Measurements from ENCODE around the gene PATJ.

Gene PATJ

DNA sequence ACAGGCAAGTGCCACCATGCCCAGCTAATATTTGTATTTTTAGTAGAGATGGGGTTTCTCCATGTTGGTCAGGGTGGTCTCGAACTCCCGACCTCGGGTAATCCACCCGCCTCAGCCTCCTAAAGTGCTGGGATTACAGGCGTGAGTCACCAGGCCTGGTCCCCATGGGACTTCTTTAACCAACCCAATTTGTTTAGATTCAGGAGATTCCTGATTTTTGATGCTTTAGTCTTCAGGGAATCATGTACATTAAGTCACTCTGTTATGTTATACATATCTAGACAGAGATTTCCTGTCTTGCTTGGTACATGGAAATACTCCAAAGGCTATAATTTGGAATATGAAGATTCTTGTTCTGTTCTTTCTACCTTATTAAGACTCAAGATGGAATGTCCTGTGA is 250.0 kb downstream of the PATJ start:
- Histone ChIP-seq H3K36me3 (ENCODE audit: insufficient read depth, low read length) (no peaks in the 10 kb centered on the region), H3K4me1 (ENCODE audit: insufficient read depth, low read length) (no peaks in the 10 kb centered on the region), H3K79me2 (ENCODE audit: insufficient read depth, low read length) (no peaks in the 10 kb centered on the region), H3K9ac (ENCODE audit: low read depth, low read length) (no peak overlapping the region), H3K27me3 (ENCODE audit: insufficient read depth, low read length, poor library complexity) (no peaks in the 10 kb centered on the region), H4K20me1 (ENCODE audit: insufficient read depth, low read length) (no peaks in the 10 kb centered on the region), H3K27ac (ENCODE audit: low read length) (no peak overlapping the region), H3K4me3 (ENCODE audit: low read depth in 1 of 2, low read length in 2 of 2) (no peak overlapping the region), H2AFZ (ENCODE audit: low read depth, low read length) (no peak overlapping the region), H3K9me3 (ENCODE audit: insufficient read depth, low read length, severe bottlenecking) (no peaks in the 10 kb centered on the region), H3K4me2 (ENCODE audit: insufficient read depth, low read length) (no peak overlapping the region)
- DNase-seq (no peak), ATAC-seq (ENCODE audit: insufficient read depth, low read depth) (no peak)
- TF ChIP-seq, protein P1, sequence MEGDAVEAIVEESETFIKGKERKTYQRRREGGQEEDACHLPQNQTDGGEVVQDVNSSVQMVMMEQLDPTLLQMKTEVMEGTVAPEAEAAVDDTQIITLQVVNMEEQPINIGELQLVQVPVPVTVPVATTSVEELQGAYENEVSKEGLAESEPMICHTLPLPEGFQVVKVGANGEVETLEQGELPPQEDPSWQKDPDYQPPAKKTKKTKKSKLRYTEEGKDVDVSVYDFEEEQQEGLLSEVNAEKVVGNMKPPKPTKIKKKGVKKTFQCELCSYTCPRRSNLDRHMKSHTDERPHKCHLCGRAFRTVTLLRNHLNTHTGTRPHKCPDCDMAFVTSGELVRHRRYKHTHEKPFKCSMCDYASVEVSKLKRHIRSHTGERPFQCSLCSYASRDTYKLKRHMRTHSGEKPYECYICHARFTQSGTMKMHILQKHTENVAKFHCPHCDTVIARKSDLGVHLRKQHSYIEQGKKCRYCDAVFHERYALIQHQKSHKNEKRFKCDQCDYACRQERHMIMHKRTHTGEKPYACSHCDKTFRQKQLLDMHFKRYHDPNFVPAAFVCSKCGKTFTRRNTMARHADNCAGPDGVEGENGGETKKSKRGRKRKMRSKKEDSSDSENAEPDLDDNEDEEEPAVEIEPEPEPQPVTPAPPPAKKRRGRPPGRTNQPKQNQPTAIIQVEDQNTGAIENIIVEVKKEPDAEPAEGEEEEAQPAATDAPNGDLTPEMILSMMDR (IDR thresholded peaks at IDR 0.05; ENCODE audit: borderline replicate concordance, extremely low read depth, low read length, poor library complexity, severe bottlenecking): no peak

DNA sequence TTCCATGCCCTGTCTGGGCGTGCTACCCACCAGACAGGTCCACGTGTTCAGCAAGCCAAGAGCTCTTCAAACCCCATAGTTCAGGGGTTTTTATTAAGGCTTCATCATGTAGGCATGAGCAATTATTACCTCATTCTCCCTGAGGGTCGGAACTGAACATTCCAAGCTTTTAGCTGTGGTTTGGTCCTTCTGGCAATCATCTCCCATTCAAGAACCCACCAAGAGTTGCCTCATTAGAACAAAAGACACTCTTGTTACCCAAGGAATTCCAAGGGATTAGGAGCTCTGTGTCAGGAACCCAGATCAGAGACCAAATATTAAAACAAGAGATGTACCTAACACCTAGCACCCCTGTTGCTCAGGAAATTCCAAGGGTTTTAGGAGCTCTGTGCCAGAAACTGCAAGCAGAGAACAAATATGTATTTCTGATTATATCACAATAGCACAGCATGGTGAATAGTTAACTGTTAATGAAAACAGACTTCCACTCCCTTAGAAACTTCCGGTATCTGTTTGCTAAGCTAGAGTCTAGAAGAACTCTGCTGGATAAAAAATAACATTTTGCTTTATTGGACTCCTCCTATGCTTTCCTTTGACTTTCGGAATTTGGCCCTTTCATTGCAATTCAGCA is 251.2 kb downstream of the PATJ start:
- H3K4me2 ChIP-seq (ENCODE audit: insufficient read depth, low read length): no peak overlapping the region
- H3K9ac ChIP-seq (ENCODE audit: low read depth, low read length): no peak overlapping the region
- H3K36me3 ChIP-seq (ENCODE audit: insufficient read depth, low read length): no peaks in the 10 kb centered on the region
- ATAC-seq (ENCODE audit: insufficient read depth, low read depth) (no peak), DNase-seq (no peak)
- no peaks in the 10 kb centered on the region for H3K27me3 ChIP-seq (ENCODE audit: insufficient read depth, low read length, poor library complexity)
- H3K27ac ChIP-seq (ENCODE audit: low read length): no peak overlapping the region
- no peak overlapping the region for H3K4me3 ChIP-seq (ENCODE audit: low read depth in 1 of 2, low read length in 2 of 2)
- TF ChIP-seq EZH2 (IDR thresholded peaks at IDR 0.05; ENCODE audit: borderline replicate concordance, low read depth, low read length, severe bottlenecking): no peak
- TF ChIP-seq, protein P1 (IDR thresholded peaks at IDR 0.05; ENCODE audit: borderline replicate concordance, extremely low read depth, low read length, poor library complexity, severe bottlenecking): no peak
- H2AFZ ChIP-seq (ENCODE audit: low read depth, low read length): no peak overlapping the region
- H3K9me3 ChIP-seq (ENCODE audit: insufficient read depth, low read length, severe bottlenecking): no peaks in the 10 kb centered on the region
- H3K79me2 ChIP-seq (ENCODE audit: insufficient read depth, low read length): no peaks in the 10 kb centered on the region
- no peaks in the 10 kb centered on the region for H4K20me1 ChIP-seq (ENCODE audit: insufficient read depth, low read length)
- no peaks in the 10 kb centered on the region for H3K4me1 ChIP-seq (ENCODE audit: insufficient read depth, low read length)

GRCh38 chr1:61995641-61996040 is 253.4 kb downstream of the PATJ start:
- Histone ChIP-seq H3K27ac (ENCODE audit: low read length) (no peak overlapping the region), H3K4me3 (ENCODE audit: low read depth in 1 of 2, low read length in 2 of 2) (no peak overlapping the region), H3K9me3 (ENCODE audit: insufficient read depth, low read length, severe bottlenecking) (no peaks in the 10 kb centered on the region), H3K36me3 (ENCODE audit: insufficient read depth, low read length) (no peaks in the 10 kb centered on the region), H3K79me2 (ENCODE audit: insufficient read depth, low read length) (no peaks in the 10 kb centered on the region), H3K4me1 (ENCODE audit: insufficient read depth, low read length) (no peaks in the 10 kb centered on the region), H3K4me2 (ENCODE audit: insufficient read depth, low read length) (no peak overlapping the region), H3K9ac (ENCODE audit: low read depth, low read length) (no peak overlapping the region), H2AFZ (ENCODE audit: low read depth, low read length) (no peak overlapping the region), H3K27me3 (ENCODE audit: insufficient read depth, low read length, poor library complexity) (no peaks in the 10 kb centered on the region), H4K20me1 (ENCODE audit: insufficient read depth, low read length) (no peaks in the 10 kb centered on the region)
- DNase-seq (no peak), ATAC-seq (ENCODE audit: insufficient read depth, low read depth) (no peak)
- TF ChIP-seq EZH2 (IDR thresholded peaks at IDR 0.05; ENCODE audit: borderline replicate concordance, low read depth, low read length, severe bottlenecking): no peak

DNA sequence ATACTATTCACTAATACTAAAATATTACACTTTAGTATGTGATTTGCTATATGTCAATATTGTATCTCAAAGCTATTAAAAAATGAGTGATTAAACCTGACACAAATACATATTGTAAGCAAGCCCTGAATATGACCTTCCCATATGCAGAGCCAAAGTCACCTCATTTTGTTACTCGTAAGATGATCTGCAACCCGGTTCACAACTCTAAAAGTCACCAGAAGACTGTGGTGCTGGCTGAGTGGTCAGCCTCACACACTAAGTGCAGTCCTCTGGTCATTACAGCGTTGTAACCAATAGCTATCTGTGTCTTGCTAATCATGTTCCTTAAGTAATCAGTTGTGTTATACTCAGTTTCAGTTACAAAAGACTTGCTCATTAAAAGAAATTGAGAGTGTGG is 254.8 kb downstream of the PATJ start:
- DNase-seq: no peak
- no peaks in the 10 kb centered on the region for H3K9me3 ChIP-seq (ENCODE audit: insufficient read depth, low read length, severe bottlenecking)
- no peaks in the 10 kb centered on the region for H3K4me1 ChIP-seq (ENCODE audit: insufficient read depth, low read length)
- no peaks in the 10 kb centered on the region for H4K20me1 ChIP-seq (ENCODE audit: insufficient read depth, low read length)
- H3K36me3 ChIP-seq (ENCODE audit: insufficient read depth, low read length): no peaks in the 10 kb centered on the region
- no peak overlapping the region for H2AFZ ChIP-seq (ENCODE audit: low read depth, low read length)
- H3K27ac ChIP-seq (ENCODE audit: low read length): no peak overlapping the region
- TF ChIP-seq, protein P1 (IDR thresholded peaks at IDR 0.05; ENCODE audit: borderline replicate concordance, extremely low read depth, low read length, poor library complexity, severe bottlenecking): no peak
- TF ChIP-seq EZH2 (IDR thresholded peaks at IDR 0.05; ENCODE audit: borderline replicate concordance, low read depth, low read length, severe bottlenecking): no peak
- no peak overlapping the region for H3K4me2 ChIP-seq (ENCODE audit: insufficient read depth, low read length)
- ATAC-seq (ENCODE audit: insufficient read depth, low read depth): no peak
- no peak overlapping the region for H3K4me3 ChIP-seq (ENCODE audit: low read depth in 1 of 2, low read length in 2 of 2)
- H3K79me2 ChIP-seq (ENCODE audit: insufficient read depth, low read length): no peaks in the 10 kb centered on the region
- no peaks in the 10 kb centered on the region for H3K27me3 ChIP-seq (ENCODE audit: insufficient read depth, low read length, poor library complexity)
- no peak overlapping the region for H3K9ac ChIP-seq (ENCODE audit: low read depth, low read length)

Data from DND-41 (cell line).